Thyroid gland (tissue), 4 donors: ENCODE measurements around the gene PRR13. TPM values are rescaled to one million over a fixed set of nuclear protein-coding genes. Genes with fewer than 3 reads are reported as not detected.

Source experiments
- DNase-seq, 2 donors: peaks; one replicate each; pipeline ENCODE4 v3.0.0-alpha.2; 2019
- H3K27ac ChIP-seq, 3 donors: fragments of 200-600 bp; sonication (generic); 1 replicate in 2 of 3; 2 replicates in 1 of 3; pipeline ENCODE4 v1.5.1; 2016 to 2019; ENCODE audit warnings: mild to moderate bottlenecking in 1 of 3, moderate library complexity in 1 of 3
- H3K27me3 ChIP-seq: fragments of 200-600 bp; sonication (generic); one replicate; pipeline ENCODE4 v1.5.1; 2019
- H3K36me3 ChIP-seq, 2 donors: fragments of 200-600 bp; sonication (generic); one replicate each; pipeline ENCODE4 v1.5.1; 2016 to 2019
- H3K4me1 ChIP-seq, 2 donors: fragments of 200-600 bp; sonication (generic); one replicate each; pipeline ENCODE4 v1.5.1; 2017 to 2019
- H3K4me3 ChIP-seq, 3 donors: fragments of 200-600 bp; sonication (generic); replicated peaks in 1 of 3; 1 replicate in 2 of 3; 2 replicates in 1 of 3; pipeline ENCODE4 v1.5.1; 2016; ENCODE audit warnings: mild to moderate bottlenecking in 1 of 3
- H3K9me3 ChIP-seq: fragments of 200-600 bp; sonication (generic); one replicate; pipeline ENCODE4 v1.5.1; 2017
- CTCF ChIP-seq, 6 experiments: fragments of 200-600 bp in 3 of 6; fragments of 450-650 bp in 3 of 6; sonication (generic) in 3 of 6; IDR thresholded peaks; one replicate each; pipeline ENCODE4 v1.5.1; 2016 to 2019; ENCODE audit warnings: antibody characterized with exemption in 6 of 6, mild to moderate bottlenecking in 2 of 6, inconsistent platforms in 1 of 6, moderate library complexity in 1 of 6
- POLR2A ChIP-seq, 2 donors: fragments of 450-650 bp; IDR thresholded peaks; one replicate each; pipeline ENCODE4 v1.6.1; 2017; ENCODE audit warnings: antibody characterized with exemption in 2 of 2, mild to moderate bottlenecking in 2 of 2, moderate library complexity in 1 of 2
- WGBS, 2 donors: methylation state at CpG; one replicate each; pipeline ENCODE4 v1.1.5; 2017; 5-methylcytosine and 5-hydroxymethylcytosine counted together
- intact Hi-C: fragments of 100-400 bp; cut with DNase I; formaldehyde crosslinking; loops from one replicate; pipeline ENCODE4 v1.15.1; 2023
- total RNA-seq, 4 donors: library from RNA; depleted of rRNA; stranded (reverse); fragments of >200 nt; gene quantifications; one replicate each; pipeline ENCODE4 v1.2.3, GENCODE V29; 2016

Gene PRR13
- total RNA-seq, 4 donors from 2014 or later, result 51.6 to 83.6 (median 68.9) TPM

- H3K4me3 ChIP-seq, result no peak overlapping the region
- DNase-seq, result no peak
- no peaks in the 10 kb centered on the region for H3K9me3 ChIP-seq
- H3K4me1 ChIP-seq, result no peaks in the 10 kb centered on the region
- no peak for TF ChIP-seq POLR2A (IDR thresholded peaks at IDR 0.05)
- no peak for TF ChIP-seq CTCF (IDR thresholded peaks at IDR 0.05)
- no peaks in the 10 kb centered on the region for H3K27me3 ChIP-seq
- intact Hi-C loops, result no loop called here
- 65 to 75% methylated on average over 2 of the region's 2 CpGs for WGBS, 2 donors
- no peak overlapping the region for H3K27ac ChIP-seq
- peaks cover 100% of the 10 kb centered on the region in 2 donors for H3K36me3 ChIP-seq
These were observed 24.1 kb downstream of the PRR13 start for GRCh38 chr12:53465679-53466078.

- Histone ChIP-seq H3K36me3 (peaks cover 100% of the 10 kb centered on the region in 2 donors), H3K27me3 (no peaks in the 10 kb centered on the region), H3K4me1 (no peaks in the 10 kb centered on the region), H3K27ac (no peak overlapping the region), H3K4me3 (no peak overlapping the region), H3K9me3 (no peaks in the 10 kb centered on the region)
- WGBS, 2 donors, result 79 to 82% methylated on average over 4 of the region's 4 CpGs
- TF ChIP-seq CTCF (IDR thresholded peaks at IDR 0.05) (no peak), POLR2A (IDR thresholded peaks at IDR 0.05) (no peak)
- intact Hi-C loops, result no loop called here
- no peak for DNase-seq
These were observed 25.1 kb downstream of the PRR13 start for GRCh38 chr12:53466640-53467039.

GRCh38 chr12:53467082-53467481, 25.5 kb downstream of the PRR13 start:
- intact Hi-C loops, result no loop called here
- H3K36me3 ChIP-seq, result peaks cover 100% of the 10 kb centered on the region in 2 donors

GRCh38 chr12:53467880-53468279, 26.3 kb downstream of the PRR13 start:
- Histone ChIP-seq H3K4me1 (no peaks in the 10 kb centered on the region), H3K9me3 (no peaks in the 10 kb centered on the region), H3K4me3 (no peak overlapping the region), H3K27ac (no peak overlapping the region), H3K36me3 (peaks cover 100% of the 10 kb centered on the region in 2 donors), H3K27me3 (no peaks in the 10 kb centered on the region)
- TF ChIP-seq POLR2A (IDR thresholded peaks at IDR 0.05) (no peak), CTCF (IDR thresholded peaks at IDR 0.05) (no peak)
- intact Hi-C loops, result no loop called here
- DNase-seq, result no peak
- WGBS, 2 donors, result 83 to 89% methylated on average over 2 of the region's 2 CpGs

More at GRCh38 chr12:53467082-53467481, 25.5 kb downstream of the PRR13 start:
- H3K27me3 ChIP-seq, result no peaks in the 10 kb centered on the region
- TF ChIP-seq CTCF (IDR thresholded peaks at IDR 0.05), result no peak
- TF ChIP-seq POLR2A (IDR thresholded peaks at IDR 0.05), result no peak
- H3K27ac ChIP-seq, result no peak overlapping the region
- H3K9me3 ChIP-seq, result no peaks in the 10 kb centered on the region
- WGBS, 2 donors, result 76 to 83% methylated on average over 5 of the region's 5 CpGs
- DNase-seq, result no peak
- H3K4me1 ChIP-seq, result no peaks in the 10 kb centered on the region
- no peak overlapping the region for H3K4me3 ChIP-seq

- Histone ChIP-seq H3K4me1 (no peaks in the 10 kb centered on the region), H3K4me3 (no peak overlapping the region), H3K27ac (no peak overlapping the region), H3K27me3 (no peaks in the 10 kb centered on the region), H3K36me3 (peaks cover 99% of the 10 kb centered on the region in 2 donors), H3K9me3 (no peaks in the 10 kb centered on the region)
- DNase-seq, result no peak
- intact Hi-C loops, result no loop called here
- TF ChIP-seq POLR2A (IDR thresholded peaks at IDR 0.05) (no peak), CTCF (IDR thresholded peaks at IDR 0.05) (no peak)
- WGBS, 2 donors, result 79 to 83% methylated on average over 1 of the region's 1 CpG
These were observed 26.7 kb downstream of the PRR13 start for GRCh38 chr12:53468282-53468681.
